Hepatocyte (in vitro differentiated cells): ENCODE measurements around the gene UGGT1.

Source experiments
- EZH2 ChIP-seq: fragments of 200-600 bp; sonication (generic); IDR thresholded peaks from 2 replicates; pipeline ENCODE4 v1.6.1; 2016; ENCODE audit warnings: antibody characterized with exemption, mild to moderate bottlenecking, borderline replicate concordance
- TF ChIP-seq, protein P1 (sequence below): fragments of 200-600 bp; sonication (generic); IDR thresholded peaks from 2 replicates; pipeline ENCODE4 v1.5.1; 2016; ENCODE audit warnings: antibody characterized with exemption, mild to moderate bottlenecking; ENCODE audit not compliant: poor library complexity

DNA sequence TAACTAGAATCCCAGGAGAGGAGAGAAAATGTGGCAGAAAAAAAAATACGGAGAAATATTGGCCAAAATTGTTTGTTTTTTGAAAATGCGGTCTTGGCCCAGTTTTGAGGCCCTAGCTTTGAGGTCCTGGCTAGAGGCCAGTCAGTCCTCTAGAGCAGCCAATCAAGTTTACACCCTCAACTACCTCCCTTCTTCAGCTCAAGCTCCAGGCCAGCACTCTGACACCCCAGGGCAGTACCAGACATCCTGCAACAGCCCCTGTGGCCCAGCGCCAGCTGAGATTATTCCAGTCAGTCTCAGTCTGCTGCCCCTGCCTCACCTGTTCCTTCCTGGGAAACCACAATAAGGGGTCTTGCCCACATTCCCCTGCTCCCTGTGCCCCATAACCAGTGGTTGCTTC is 107.7 kb downstream of the UGGT1 start:
- TF ChIP-seq, protein P1, sequence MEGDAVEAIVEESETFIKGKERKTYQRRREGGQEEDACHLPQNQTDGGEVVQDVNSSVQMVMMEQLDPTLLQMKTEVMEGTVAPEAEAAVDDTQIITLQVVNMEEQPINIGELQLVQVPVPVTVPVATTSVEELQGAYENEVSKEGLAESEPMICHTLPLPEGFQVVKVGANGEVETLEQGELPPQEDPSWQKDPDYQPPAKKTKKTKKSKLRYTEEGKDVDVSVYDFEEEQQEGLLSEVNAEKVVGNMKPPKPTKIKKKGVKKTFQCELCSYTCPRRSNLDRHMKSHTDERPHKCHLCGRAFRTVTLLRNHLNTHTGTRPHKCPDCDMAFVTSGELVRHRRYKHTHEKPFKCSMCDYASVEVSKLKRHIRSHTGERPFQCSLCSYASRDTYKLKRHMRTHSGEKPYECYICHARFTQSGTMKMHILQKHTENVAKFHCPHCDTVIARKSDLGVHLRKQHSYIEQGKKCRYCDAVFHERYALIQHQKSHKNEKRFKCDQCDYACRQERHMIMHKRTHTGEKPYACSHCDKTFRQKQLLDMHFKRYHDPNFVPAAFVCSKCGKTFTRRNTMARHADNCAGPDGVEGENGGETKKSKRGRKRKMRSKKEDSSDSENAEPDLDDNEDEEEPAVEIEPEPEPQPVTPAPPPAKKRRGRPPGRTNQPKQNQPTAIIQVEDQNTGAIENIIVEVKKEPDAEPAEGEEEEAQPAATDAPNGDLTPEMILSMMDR: no peak
- TF ChIP-seq EZH2: no peak
